Heart right ventricle (tissue), 16 donors: Measurements from ENCODE around the gene KCNQ1. TPM values are rescaled to one million over a fixed set of nuclear protein-coding genes. Genes with fewer than 3 reads are reported as not detected.
A peak's percentile ranks its signal among the peaks of the same experiment; 100 is the strongest.

Source experiments
- ATAC-seq, 8 donors: fragments of 200-7000 bp; cut with Tn5 transposase; one replicate each; pipeline ENCODE4 v1.9.1; 2020; ENCODE audit warnings: mild to moderate bottlenecking in 8 of 8, moderate library complexity in 8 of 8, moderate number of reproducible peaks in 1 of 8
- DNase-seq, 2 donors: peaks; one replicate each; pipeline ENCODE4 v3.0.0-alpha.2; 2020
- H3K27ac ChIP-seq, 10 donors: fragments of 200-600 bp; sonication (generic) in 2 of 10; one replicate each; pipeline versions ENCODE4 v1.5.0 to v1.8.0; 2020 to 2022; ENCODE audit warnings: mild to moderate bottlenecking in 3 of 10
- H3K27me3 ChIP-seq, 7 donors: fragments of 200-600 bp; one replicate each; pipeline ENCODE4 v1.8.0; 2021 to 2022; ENCODE audit warnings: mild to moderate bottlenecking in 2 of 7
- H3K36me3 ChIP-seq, 9 donors: fragments of 200-600 bp; sonication (generic) in 1 of 9; one replicate each; pipeline versions ENCODE4 v1.5.0 to v1.8.0; 2020 to 2022; ENCODE audit warnings: mild to moderate bottlenecking in 2 of 9
- H3K4me1 ChIP-seq, 9 donors: fragments of 200-600 bp; sonication (generic) in 1 of 9; one replicate each; pipeline versions ENCODE4 v1.5.0 to v1.8.0; 2020 to 2022; ENCODE audit warnings: mild to moderate bottlenecking in 4 of 9
- H3K4me3 ChIP-seq, 10 donors: fragments of 200-600 bp; sonication (generic) in 2 of 10; one replicate each; pipeline versions ENCODE4 v1.5.0 to v1.8.0; 2020 to 2022; ENCODE audit warnings: mild to moderate bottlenecking in 7 of 10, moderate library complexity in 2 of 10
- H3K9me3 ChIP-seq, 11 donors: fragments of 200-600 bp in 10 of 11; sonication (generic) in 2 of 11; one replicate each; pipeline versions ENCODE4 v1.5.0 to v1.8.0; 2013 to 2022; ENCODE audit warnings: mild to moderate bottlenecking in 2 of 11, control low read depth in 1 of 11, moderate library complexity in 1 of 11
- CTCF ChIP-seq, 9 donors: fragments of 200-600 bp; sonication (generic) in 2 of 9; IDR thresholded peaks; one replicate each; pipeline versions ENCODE4 v1.5.0 to v1.8.0; 2021 to 2022; ENCODE audit warnings: antibody characterized with exemption in 9 of 9, mild to moderate bottlenecking in 5 of 9, moderate library complexity in 1 of 9
- WGBS, 2 donors: extraction: QIAGEN DNeasy Blood & Tissue Kit; methylation state at CpG; one replicate each; pipeline ENCODE4 v1.1.7; 2013; ENCODE audit warnings: inconsistent platforms in 1 of 2; 5-methylcytosine and 5-hydroxymethylcytosine counted together
- intact Hi-C, 10 donors: fragments of 100-400 bp; cut with DNase I; formaldehyde crosslinking; loops; one replicate each; pipeline versions ENCODE4 v1.11.1 to v1.14.2; 2022
- polyA plus RNA-seq, 2 donors: library from polyadenylated mRNA; stranded (reverse); fragments of 200-250 nt; gene quantifications; one replicate each; pipeline ENCODE4 v1.2.3, GENCODE V29; 2013
- total RNA-seq, 10 donors: library from RNA; stranded (reverse); fragmentation: NEBNext Ultra II Directional in 3 of 10; extraction: Animal tissue kit (Norgen Biotek cat#: 25700) in 3 of 10; gene quantifications; one replicate each; pipeline versions ENCODE4 v1.2.1 to v1.2.4, GENCODE V29; 2021 to 2023
- donor health status: Arrhythmogenic right ventricular cardiomyopathy.
- donor health status: ischemic (EF 13 %, LVEDD 7.1; RV severe dilation, severe dysfunction).
- donor health status: healthy with polysubstance abuse.
- donor health status: DM: no; HTN: yes; CAD: no.
- donor health status: DM: no; HTN: no; CAD: no.
- donor health status: ischemic (EF 25% LVEDD 6.9; RV normal size, moderate dysfunction).
- donor health status: ischemic (EF 25% LVEDD 5.7; RV mildly dilated, moderate dysfunction).
- donor health status: healthy.
- donor health status: DM: yes; HTN: yes; CAD: no.
- donor health status: Ischemic cardiomyopathy.
- donor health status: ischemic (EF 35%, LVEDD 5.7; RV mildly dilated, moderate dysfunction).
- donor health status: nonischemic (EF 11% LVEDD 7.7; RV severe dilation, severe dysfunction).
- donor health status: DM: yes; HTN: yes; CAD: no.
- donor health status: PGD.
- donor health status: ischemic (EF 29% LVEDD 5.4; RV normal size, mild dysfunction).
- donor health status: nonischemic (EF 23%, LVEDD 6.1; RV moderate dilation, normal function).

Gene KCNQ1
- total and polyA plus RNA-seq, 12 donors, result 19.9 to 48.2 (median 33.7) TPM

GRCh38 chr11:2673250-2673610, 228.4 kb downstream of the KCNQ1 start:
- ATAC-seq, result no peak
- intact Hi-C loops, result loop anchor here in 1 of 10 donors (10.0 kb wide), 1 partner anchor 128 kb away; no protein-coding TSS in a partner anchor

GRCh38 chr11:2673871-2674471, 229.2 kb downstream of the KCNQ1 start:
- Histone ChIP-seq H3K27me3 (no peaks in the 10 kb centered on the region), H3K36me3 (peaks cover 0 to 5% (median 0%) of the 10 kb centered on the region in 9 donors), H3K4me1 (peaks cover 0 to 43% (median 27%) of the 10 kb centered on the region in 9 donors), H3K4me3 (no peak overlapping the region), H3K9me3 (no peaks in the 10 kb centered on the region), H3K27ac (peak overlapping the region in 3 of 10 donors; percentile 2 to 18 (median 16))
- no peak for TF ChIP-seq CTCF (IDR thresholded peaks at IDR 0.05)
- DNase-seq, result no peak
- 61 to 68% methylated on average over 16 of the region's 16 CpGs for WGBS, 2 donors
- peak in 3 of 8 donors; percentile 8 to 25 (median 12) for ATAC-seq
- intact Hi-C loops, result loop anchor here in 1 of 10 donors (10.0 kb wide), 1 partner anchor 129 kb away; no protein-coding TSS in a partner anchor

More at GRCh38 chr11:2673250-2673610, 228.4 kb downstream of the KCNQ1 start:
- no peak for TF ChIP-seq CTCF (IDR thresholded peaks at IDR 0.05)
- Histone ChIP-seq H3K27ac (no peak overlapping the region), H3K4me3 (no peak overlapping the region), H3K4me1 (peaks cover 0 to 43% (median 27%) of the 10 kb centered on the region in 9 donors), H3K27me3 (no peaks in the 10 kb centered on the region), H3K9me3 (no peaks in the 10 kb centered on the region), H3K36me3 (peaks cover 0 to 6% (median 0%) of the 10 kb centered on the region in 9 donors)
- 92 to 98% methylated on average over 2 of the region's 2 CpGs for WGBS, 2 donors
- no peak for DNase-seq

GRCh38 chr11:2674658-2675131, 229.9 kb downstream of the KCNQ1 start:
- no peaks in the 10 kb centered on the region for H3K9me3 ChIP-seq
- peaks cover 0 to 43% (median 27%) of the 10 kb centered on the region in 9 donors for H3K4me1 ChIP-seq
- 55 to 68% methylated on average over 8 of the region's 8 CpGs for WGBS, 2 donors
- no peak for TF ChIP-seq CTCF (IDR thresholded peaks at IDR 0.05)
- intact Hi-C loops, result loop anchor here in 1 of 10 donors (10.0 kb wide), 1 partner anchor 130 kb away; no protein-coding TSS in a partner anchor
- peak overlapping the region in 3 of 10 donors; percentile 2 to 25 (median 10) for H3K27ac ChIP-seq
- DNase-seq (no peak), ATAC-seq (peak in 2 of 8 donors; percentile 7 to 14)
- H3K4me3 ChIP-seq, result no peak overlapping the region
- no peaks in the 10 kb centered on the region for H3K27me3 ChIP-seq
- no peaks in the 10 kb centered on the region for H3K36me3 ChIP-seq

- Histone ChIP-seq H3K9me3 (no peaks in the 10 kb centered on the region), H3K27me3 (no peaks in the 10 kb centered on the region), H3K4me3 (no peak overlapping the region), H3K4me1 (peaks cover 0 to 43% (median 27%) of the 10 kb centered on the region in 9 donors), H3K27ac (no peak overlapping the region), H3K36me3 (no peaks in the 10 kb centered on the region)
- 66 to 75% methylated on average over 7 of the region's 7 CpGs for WGBS, 2 donors
- DNase-seq, result no peak
- no peak for TF ChIP-seq CTCF (IDR thresholded peaks at IDR 0.05)
- intact Hi-C loops, result loop anchor here in 1 of 10 donors (10.0 kb wide), 1 partner anchor 131 kb away; no protein-coding TSS in a partner anchor
- ATAC-seq, result peak in 7 of 8 donors; percentile 24 to 37 (median 31)
Measured at GRCh38 chr11:2675540-2675939, 230.7 kb downstream of the KCNQ1 start.
